DMS 273 (cell line): ENCODE data around the gene MAPK8.
"Not testable (repeated sequence)": the region's sequence is repeated elsewhere in the genome, so short reads cannot be mapped to it uniquely, and the experiment has no call there.

Source experiments
- DNase-seq: peaks from one replicate; lab custom pipeline; 2025; ENCODE audit not compliant: unreplicated experiment; lab: John Stamatoyannopoulos, UW

MAPK8 gene

DNA sequence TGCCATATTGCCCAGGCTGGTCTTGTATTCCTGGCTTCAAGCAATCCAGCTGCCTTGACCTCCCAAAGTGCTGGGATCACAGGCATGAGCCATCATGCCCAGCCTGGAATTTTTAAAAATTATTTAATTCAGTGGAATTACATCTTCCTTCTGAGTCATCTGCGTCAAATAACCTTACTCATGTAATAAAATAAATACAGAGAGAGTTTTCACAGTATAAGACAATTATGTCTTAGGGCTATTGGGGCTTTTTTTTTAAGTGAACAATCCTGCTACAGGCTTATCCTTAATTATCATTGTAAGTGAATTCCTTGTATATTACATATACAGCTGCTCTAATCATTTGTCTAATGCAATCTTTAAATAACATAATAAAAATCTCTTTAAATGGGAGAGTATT is 108.3 kb downstream of the MAPK8 start:
- no peak for DNase-seq

DNA sequence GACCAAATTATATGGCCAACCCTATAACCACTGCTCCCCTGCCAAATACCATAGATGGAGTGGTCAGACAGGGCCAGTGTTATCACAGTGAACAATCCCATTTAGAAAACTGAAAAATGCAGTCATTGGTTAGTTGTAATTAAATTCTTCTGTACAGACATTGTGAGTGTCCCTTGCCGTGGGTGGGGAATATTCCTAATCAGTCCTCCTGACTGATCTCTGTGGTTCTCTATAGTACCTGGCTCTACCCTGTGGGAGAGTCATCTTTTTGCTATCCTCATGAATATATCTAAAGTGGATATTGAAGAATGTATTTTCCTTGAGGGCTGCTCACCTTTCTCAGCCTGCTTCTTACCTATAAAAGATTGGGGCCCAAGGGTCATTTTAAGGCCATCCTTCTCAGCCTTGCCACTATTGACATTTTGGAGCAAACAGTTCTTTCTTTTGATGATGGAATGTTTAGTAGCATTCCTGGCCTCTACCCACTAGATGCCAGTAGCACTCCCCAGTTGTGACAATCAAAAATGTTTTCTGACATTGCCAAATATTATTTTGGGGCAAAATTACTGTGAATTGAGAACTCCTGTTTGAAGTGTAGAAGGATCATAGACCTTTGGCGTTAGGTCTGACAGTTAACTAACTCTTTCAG is 110.2 kb downstream of the MAPK8 start:
- DNase-seq, result no peak

DNA sequence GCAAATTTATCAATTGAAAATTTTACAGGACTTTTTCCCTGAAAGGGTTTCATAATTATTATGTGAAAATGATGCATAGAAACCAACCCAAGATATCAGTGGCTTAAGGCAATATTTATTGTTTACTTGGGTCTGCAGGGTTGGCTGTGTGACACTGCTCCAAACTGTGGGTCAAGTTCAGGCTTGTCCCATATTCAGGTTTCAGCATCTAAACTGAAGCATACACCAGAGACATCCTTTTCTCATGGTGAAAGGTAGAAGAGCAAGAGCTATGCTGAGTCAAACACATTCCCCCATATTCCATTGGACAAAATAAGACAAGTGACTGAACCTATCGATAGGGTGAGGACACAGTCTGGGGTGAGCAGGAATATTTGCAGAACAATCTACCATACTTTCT is 110.9 kb downstream of the MAPK8 start:
- no peak for DNase-seq

DNA sequence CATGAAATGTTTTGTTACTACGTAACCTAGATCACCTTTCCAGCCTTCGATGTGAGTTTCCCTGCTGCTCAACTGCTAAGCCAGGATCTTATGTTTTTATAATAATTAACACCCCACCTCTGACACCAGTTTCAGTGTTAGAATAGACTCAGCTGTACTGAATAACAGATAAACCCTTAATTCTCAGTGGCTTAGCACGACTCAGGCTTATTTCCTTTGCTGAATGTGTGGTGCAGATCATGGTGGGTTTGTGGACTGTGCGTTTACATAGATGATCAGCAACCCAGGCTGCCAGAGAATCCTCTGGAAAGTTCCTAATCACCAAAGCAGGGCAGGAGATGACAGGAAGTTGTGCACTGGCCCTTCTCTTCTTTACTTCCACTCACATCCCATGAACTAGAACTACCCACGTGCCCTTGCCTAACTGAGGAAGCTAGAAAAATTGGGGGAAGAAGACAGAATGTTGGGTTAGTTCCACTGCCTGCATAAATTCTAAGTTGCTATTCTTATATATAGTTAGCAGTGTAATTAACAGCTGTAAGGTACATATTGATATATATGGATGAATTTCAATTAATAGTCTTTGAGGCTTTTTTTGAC is 111.8 kb downstream of the MAPK8 start:
- no peak for DNase-seq

DNA sequence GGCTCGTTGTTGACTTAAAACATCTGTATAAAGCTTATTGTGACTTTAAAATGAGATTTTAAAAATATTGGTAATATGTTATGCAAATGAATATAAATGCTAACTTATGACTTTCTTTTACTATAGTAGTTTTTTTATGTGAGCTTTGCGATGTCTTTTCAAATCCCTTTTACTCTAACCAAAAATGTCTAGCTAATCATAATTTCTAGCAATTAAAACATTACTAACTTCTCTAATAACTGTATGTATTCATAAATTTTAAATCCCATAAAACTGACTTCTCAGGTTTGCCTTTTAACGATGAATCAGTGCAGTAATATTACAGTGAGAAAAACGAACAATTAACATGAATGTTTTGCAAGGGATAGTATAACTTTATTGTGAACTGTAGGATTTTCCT is 113.2 kb downstream of the MAPK8 start:
- DNase-seq, result no peak

GRCh38 chr10:48421862-48422261 is 115.4 kb downstream of the MAPK8 start:
- not testable (repeated sequence) for DNase-seq

- DNase-seq, result no peak
Observed at GRCh38 chr10:48423884-48424283, 117.4 kb downstream of the MAPK8 start.

DNA sequence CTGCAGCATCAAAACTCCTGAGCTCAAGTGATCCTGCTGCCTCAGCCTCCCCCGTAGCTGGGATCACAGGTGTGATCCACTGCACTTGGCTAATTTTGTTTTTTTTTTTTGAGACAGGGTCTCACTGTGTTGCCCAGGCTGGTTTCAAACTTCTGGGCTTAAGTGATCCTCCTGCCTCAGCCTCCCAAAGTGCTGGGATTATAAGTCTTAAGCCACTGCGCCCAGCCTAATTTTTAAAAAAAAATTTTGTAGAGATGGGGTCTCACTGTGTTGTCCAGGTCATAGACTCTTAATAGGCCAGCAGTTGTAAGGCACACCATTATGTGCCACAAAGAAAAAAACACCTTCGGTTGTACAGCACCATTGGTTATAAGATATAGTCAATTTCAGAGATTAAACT is 122.4 kb downstream of the MAPK8 start:
- DNase-seq, result no peak

DNA sequence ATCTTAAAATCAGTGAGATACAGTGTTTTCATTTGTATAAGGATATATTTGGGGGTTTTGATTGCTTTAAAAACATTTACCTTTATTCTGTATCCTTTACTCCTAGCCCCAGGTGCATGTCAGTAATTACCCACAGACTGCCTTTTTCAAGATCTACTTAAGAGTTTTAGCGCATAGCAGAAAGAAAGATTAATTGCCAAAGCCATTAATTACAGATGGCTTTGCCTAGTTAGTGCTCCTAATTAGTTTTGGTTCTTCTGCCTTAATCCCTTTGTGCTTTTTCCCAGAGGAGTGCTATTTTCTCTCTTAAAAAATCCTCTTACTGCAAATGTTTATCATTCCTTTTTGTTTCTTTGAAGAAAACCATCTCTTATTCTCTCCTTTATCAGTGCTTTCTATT is 122.8 kb downstream of the MAPK8 start:
- DNase-seq, result no peak

GRCh38 chr10:48430402-48430993 is 124.0 kb downstream of the MAPK8 start:
- DNase-seq, result no peak

DNA sequence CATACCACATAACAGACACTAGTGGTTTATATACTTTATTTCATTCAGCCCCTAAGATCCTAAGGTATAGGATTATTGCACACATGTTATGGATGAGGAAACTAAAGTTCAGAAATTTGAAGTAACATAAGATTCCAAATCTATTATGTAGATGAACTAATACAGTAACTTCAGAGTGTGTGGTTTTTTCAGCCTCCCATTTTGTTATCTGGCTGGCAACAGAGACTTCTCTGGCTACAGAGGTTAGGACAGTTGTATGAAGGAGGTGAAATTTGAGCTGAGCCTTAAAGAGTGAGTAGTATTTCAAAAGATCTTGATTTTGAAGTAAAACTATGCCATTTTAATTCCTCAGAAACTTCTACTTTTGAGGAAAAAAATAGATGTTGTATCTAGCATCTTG is 125.4 kb downstream of the MAPK8 start:
- no peak for DNase-seq

DNA sequence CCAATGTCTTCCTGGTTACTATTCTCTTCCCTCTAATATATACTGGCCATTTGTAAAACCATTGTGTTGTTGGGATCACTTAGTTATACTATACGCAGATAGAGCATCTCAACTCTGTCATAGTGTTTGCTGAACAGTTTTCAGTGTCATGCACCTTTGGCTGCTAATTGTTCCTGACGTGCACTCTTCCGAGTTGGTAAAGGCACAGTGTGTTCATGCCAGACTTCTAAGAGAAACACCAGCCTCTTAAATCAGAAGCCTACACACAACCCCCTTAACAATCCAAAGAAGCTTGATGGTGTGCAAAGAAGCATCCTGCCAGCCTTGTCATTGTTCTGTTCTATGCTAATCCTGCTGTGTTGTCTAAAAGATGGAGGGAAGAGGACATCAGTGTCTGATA is 131.1 kb downstream of the MAPK8 start:
- DNase-seq, result no peak

DNA sequence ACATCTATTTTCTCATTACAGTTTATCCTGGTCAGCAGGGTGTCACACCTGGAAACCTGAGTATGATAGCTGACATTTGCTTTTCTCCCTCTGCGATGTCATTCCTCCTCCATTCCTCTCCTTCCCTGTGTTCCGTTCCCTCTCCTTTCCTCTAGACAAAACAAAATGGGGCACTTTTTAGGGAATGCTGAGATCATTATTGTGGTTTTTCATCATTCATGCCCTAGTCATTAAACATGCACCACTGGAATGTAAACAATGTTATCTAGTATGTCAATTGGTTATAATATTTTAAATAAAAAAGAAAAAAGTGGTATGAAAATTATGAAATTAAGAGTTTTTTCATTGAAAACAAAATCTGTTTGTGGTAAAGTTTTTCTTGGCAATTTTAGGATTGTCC is 132.6 kb downstream of the MAPK8 start:
- DNase-seq, result no peak

DNA sequence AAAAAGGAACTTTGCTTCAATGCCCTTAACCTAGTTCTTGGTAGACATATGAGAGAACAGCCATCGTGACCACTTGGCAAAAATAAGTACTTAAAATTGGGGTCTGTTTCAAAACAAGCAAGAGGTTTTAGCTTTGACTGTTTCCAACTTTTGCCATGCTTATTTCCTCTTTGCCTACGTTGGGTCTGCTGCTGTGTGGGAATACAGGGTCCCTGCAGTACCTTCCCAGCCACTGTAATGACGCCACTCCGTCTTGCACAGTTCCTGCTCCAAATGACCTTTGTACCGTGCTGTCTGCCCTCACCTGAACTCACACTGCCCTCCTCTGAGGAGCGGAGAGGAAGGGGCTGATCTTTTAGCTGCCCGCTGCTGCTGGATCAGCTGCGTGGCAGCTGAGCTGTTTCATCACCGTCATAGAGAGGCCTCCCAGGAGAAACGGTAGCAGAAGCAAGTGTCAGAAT is 133.1 kb downstream of the MAPK8 start:
- no peak for DNase-seq

- no peak for DNase-seq
Observed at GRCh38 chr10:48440771-48441170, 134.3 kb downstream of the MAPK8 start.

DNA sequence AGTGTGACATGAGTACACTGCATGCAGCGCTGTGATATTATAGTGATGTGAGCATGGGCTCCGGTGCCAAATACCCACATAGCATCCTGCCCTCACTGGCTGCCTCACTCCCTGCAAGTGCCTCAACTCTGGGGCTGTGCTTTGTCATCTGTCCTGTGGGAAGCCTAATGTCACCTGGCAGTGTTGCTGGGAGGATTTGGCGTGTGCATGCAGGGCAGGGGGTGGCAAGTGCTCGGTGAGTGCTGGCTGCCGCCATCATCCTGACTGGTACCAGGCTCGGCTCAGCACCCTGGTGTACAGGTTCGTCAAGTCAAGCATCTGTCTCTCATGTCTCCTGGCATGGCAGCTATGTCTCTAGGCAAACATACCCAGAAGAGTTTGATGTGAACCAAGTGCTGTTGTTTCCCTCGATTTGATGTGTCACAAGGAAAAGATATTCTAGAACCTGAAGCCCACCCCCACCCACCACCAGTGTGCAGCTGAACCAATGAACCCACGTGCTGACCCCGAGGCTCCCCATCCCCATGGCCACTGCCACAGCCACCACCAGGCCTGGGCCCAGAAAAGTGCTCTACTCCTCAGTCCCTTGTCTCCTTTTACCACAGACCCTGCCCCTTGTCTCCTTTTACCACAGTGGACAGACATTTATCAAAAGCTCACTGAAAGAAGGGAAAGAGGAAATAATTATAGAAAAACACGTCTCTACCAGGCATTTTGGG is 135.8 kb downstream of the MAPK8 start:
- DNase-seq, result no peak

- DNase-seq, result no peak
Observed at GRCh38 chr10:48442809-48443177, 136.3 kb downstream of the MAPK8 start.

- peak; percentile 81 for DNase-seq
Observed at GRCh38 chr10:48444266-48444665, 137.8 kb downstream of the MAPK8 start.

DNA sequence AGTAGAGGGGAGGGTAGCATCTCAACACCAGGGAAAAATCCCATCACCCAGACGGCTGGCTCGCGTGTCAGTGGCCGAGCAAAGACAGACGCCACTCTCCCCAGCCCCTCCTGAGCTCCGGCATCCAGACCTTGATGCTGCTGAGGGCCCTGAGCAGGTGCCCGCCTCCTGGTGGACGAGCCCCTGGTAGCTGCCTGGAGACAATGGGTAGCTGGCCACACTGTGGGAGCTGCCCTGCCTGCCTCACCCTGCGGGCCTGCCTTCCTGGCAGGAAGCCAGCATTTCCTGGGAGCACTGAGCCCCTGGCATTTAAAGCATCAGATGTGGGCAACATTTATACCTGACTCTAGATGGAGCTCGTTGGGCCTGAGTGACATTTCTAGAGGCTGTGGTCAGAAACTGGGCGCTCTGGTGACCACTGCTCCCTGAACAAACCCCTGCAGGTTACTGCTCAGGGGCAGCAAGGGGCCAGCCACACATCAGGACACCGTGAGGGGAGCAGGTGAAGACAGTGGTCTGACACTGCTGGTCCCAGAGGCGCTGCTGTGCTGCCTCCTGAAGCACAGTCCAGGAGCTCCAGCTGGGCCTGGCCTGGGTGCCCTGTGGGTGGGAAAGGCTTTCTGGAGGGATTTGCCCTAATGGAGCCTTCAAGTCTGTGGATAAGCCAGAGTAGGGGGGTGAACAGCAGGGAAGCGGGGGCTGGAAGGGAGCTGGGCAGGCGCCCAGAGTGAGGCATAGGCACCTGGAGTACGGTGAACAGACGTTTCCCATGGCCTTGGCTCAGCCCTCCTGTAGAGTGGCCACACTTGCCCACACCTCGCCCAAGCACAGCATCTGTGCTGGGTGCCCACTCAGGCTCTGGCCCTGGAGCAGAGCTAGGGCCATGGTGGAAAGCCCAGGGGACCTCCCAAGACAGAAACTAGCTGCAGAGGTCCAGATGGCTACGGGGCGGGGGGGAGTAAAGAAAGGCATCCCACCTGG is 138.7 kb downstream of the MAPK8 start:
- DNase-seq, result peak; percentile 65

- DNase-seq, result no peak
Observed at GRCh38 chr10:48445932-48446331, 139.5 kb downstream of the MAPK8 start.

DNA sequence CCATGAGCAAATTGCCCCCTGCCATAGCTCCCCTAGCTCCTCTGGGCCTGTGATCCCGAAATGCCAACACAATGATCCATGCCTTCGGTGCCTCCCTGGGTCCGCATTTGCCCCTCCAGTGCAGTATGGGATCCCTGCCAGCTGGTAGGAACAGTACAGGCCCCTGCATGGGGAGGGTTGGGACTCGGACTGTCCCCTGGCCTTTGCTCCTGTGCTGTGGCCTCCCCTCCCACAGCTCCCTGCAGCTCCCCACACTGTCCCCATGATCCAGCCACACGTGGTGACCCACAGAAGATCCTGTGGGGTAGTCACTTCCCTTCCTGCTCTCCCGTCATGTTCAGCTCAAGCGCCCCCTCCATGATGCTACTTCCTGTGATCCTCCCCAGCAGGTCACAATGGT is 140.3 kb downstream of the MAPK8 start:
- no peak for DNase-seq
